B cell (primary cell): ENCODE results near the gene LIPC. TPM values are rescaled to one million over a fixed set of nuclear protein-coding genes. Genes with fewer than 3 reads are reported as not detected.

Source experiments
- ATAC-seq: fragments of 200-7000 bp; cut with Tn5 transposase; one replicate; pipeline ENCODE4 v1.10.0; 2021; ENCODE audit warnings: low read depth, mild to moderate bottlenecking, moderate number of reproducible peaks, moderate library complexity
- CTCF ChIA-PET: fragments of 350-600 bp; sonication (Branson Sonifier 250); formaldehyde crosslinking; loops from one replicate; lab custom pipeline; 2021; ENCODE audit warnings: antibody characterized with exemption, inconsistent platforms; lab: Charles Lee
- POLR2A ChIA-PET: fragments of 350-600 bp; sonication (Branson Sonifier 250); formaldehyde crosslinking; loops from one replicate; lab custom pipeline; 2021; ENCODE audit warnings: antibody characterized with exemption; lab: Charles Lee
- DNase-seq: peaks from one replicate; pipeline ENCODE4 v3.0.0; 2013
- H2AFZ ChIP-seq: 2 replicates; pipeline ENCODE4 v1.6.1; 2012; ENCODE audit warnings: mild to moderate bottlenecking, low read depth, low read length; ENCODE audit not compliant: insufficient read depth, poor library complexity, severe bottlenecking
- H3K27ac ChIP-seq, 2 donors: 1 replicate in 1 of 2; 2 replicates in 1 of 2; pipeline ENCODE4 v1.5.1; 2012 to 2013; ENCODE audit warnings: low read length in 2 of 2, mild to moderate bottlenecking in 2 of 2, moderate library complexity in 1 of 2
- H3K27me3 ChIP-seq, 4 experiments: fragments of 200-600 bp in 1 of 4; sonication (generic) in 1 of 4; replicated peaks in 1 of 4; 1 replicate in 2 of 4; 2 replicates in 2 of 4; pipeline versions ENCODE4 v1.6.1 to v1.7.0; 2013 to 2016; ENCODE audit warnings: low read length in 3 of 4, mild to moderate bottlenecking in 2 of 4, mixed read lengths in 1 of 4, moderate library complexity in 1 of 4; ENCODE audit not compliant: insufficient read depth in 4 of 4, control insufficient read depth in 3 of 4; ENCODE audit errors: control extremely low read depth in 1 of 4
- H3K36me3 ChIP-seq, 2 experiments: replicated peaks in 1 of 2; 1 replicate in 1 of 2; 2 replicates in 1 of 2; pipeline versions ENCODE4 v1.6.1 to v1.7.1; 2013; ENCODE audit warnings: low read length in 1 of 2; ENCODE audit not compliant: insufficient read depth in 2 of 2, control insufficient read depth in 1 of 2; ENCODE audit errors: control extremely low read depth in 1 of 2, extremely low read depth in 1 of 2
- H3K4me1 ChIP-seq, 2 donors: fragments of 200-600 bp in 1 of 2; sonication (generic) in 1 of 2; 1 replicate in 1 of 2; 2 replicates in 1 of 2; pipeline versions ENCODE4 v1.5.1 to v1.6.1; 2013 to 2017; ENCODE audit warnings: low read length in 2 of 2; ENCODE audit not compliant: control insufficient read depth in 2 of 2, insufficient read depth in 2 of 2
- H3K4me2 ChIP-seq: replicated peaks from 2 replicates; pipeline ENCODE3; 2012; ENCODE audit warnings: mild to moderate bottlenecking, low read depth, low read length; ENCODE audit not compliant: poor library complexity, severe bottlenecking
- H3K4me3 ChIP-seq, 5 experiments: fragments of 200-600 bp in 1 of 5; sonication (generic) in 1 of 5; 1 replicate in 3 of 5; 2 replicates in 2 of 5; pipeline versions ENCODE4 v1.5.1 to v1.7.0; 2011 to 2016; ENCODE audit warnings: low read length in 4 of 5, mild to moderate bottlenecking in 4 of 5, low read depth in 2 of 5, control low read depth in 1 of 5, moderate library complexity in 1 of 5; ENCODE audit not compliant: insufficient read depth in 1 of 5; ENCODE audit errors: control extremely low read depth in 1 of 5, extremely low read depth in 1 of 5
- H3K79me2 ChIP-seq: fragments of 200-600 bp; sonication (generic); one replicate; pipeline ENCODE4 v1.6.0; 2016; ENCODE audit warnings: low read length; ENCODE audit not compliant: control insufficient read depth, insufficient read depth
- H3K9ac ChIP-seq: fragments of 200-600 bp; sonication (generic); 2 replicates; pipeline ENCODE4 v1.6.1; 2017; ENCODE audit warnings: mild to moderate bottlenecking, low read length, moderate library complexity
- H3K9me3 ChIP-seq, 3 donors: one replicate each; pipeline versions ENCODE4 v1.6.1 to v1.7.1; 2013; ENCODE audit warnings: low read length in 2 of 3; ENCODE audit not compliant: control insufficient read depth in 2 of 3, insufficient read depth in 1 of 3; ENCODE audit errors: control extremely low read depth in 1 of 3
- H4K20me1 ChIP-seq: 2 replicates; pipeline ENCODE4 v1.6.0; 2012; ENCODE audit warnings: mild to moderate bottlenecking, low read length; ENCODE audit not compliant: insufficient read depth, control insufficient read depth, poor library complexity, severe bottlenecking
- H3K27ac Mint-ChIP-seq: one replicate; pipeline ENCODE4 v1.8.0; 2021; ENCODE audit warnings: mixed read lengths
- H3K27me3 Mint-ChIP-seq: one replicate; pipeline ENCODE4 v1.8.0; 2021; ENCODE audit warnings: mixed read lengths
- H3K4me1 Mint-ChIP-seq: one replicate; pipeline ENCODE4 v1.8.0; 2021; ENCODE audit warnings: mixed read lengths
- H3K4me3 Mint-ChIP-seq: one replicate; pipeline ENCODE4 v1.8.0; 2021; ENCODE audit warnings: mixed read lengths
- H3K9me3 Mint-ChIP-seq: one replicate; pipeline ENCODE4 v1.8.0; 2022; ENCODE audit warnings: mixed read lengths; ENCODE audit not compliant: insufficient read depth
- CTCF ChIP-seq: fragments of 200-600 bp; IDR thresholded peaks from one replicate; pipeline ENCODE4 v1.8.0; 2022; ENCODE audit warnings: antibody characterized with exemption, mild to moderate bottlenecking
- EZH2 ChIP-seq: IDR thresholded peaks from 2 replicates; pipeline ENCODE4 v1.6.1; 2012; ENCODE audit warnings: borderline replicate concordance, low read depth, mild to moderate bottlenecking, moderate library complexity, low read length; ENCODE audit not compliant: insufficient read depth, poor library complexity, severe bottlenecking
- WGBS: methylation state at CpG from one replicate; pipeline ENCODE4 v1.1.5; 2013; ENCODE audit warnings: missing lambda C conversion rate; ENCODE audit not compliant: insufficient coverage; 5-methylcytosine and 5-hydroxymethylcytosine counted together
- intact Hi-C: fragments of 100-400 bp; cut with micrococcal nuclease; formaldehyde crosslinking; loops from one replicate; pipeline ENCODE4 v1.10.0; 2022
- polyA plus RNA-seq: library from polyadenylated mRNA; depleted of rRNA; stranded (reverse); fragments of >200 nt; gene quantifications from 2 replicates; pipeline ENCODE4 v1.2.3, GENCODE V29; 2012
- total RNA-seq, 2 donors: library from RNA; stranded (reverse); fragments of 120-200 nt in 1 of 2; gene quantifications; 1 replicate in 1 of 2; 2 replicates in 1 of 2; pipeline versions ENCODE4 v1.2.3 to v1.2.4, GENCODE V29; 2013 to 2022

The LIPC gene
- total and polyA plus RNA-seq, 2 donors (not counting 1 experiment from before 2014, with no cell fraction given), result not detected

DNA sequence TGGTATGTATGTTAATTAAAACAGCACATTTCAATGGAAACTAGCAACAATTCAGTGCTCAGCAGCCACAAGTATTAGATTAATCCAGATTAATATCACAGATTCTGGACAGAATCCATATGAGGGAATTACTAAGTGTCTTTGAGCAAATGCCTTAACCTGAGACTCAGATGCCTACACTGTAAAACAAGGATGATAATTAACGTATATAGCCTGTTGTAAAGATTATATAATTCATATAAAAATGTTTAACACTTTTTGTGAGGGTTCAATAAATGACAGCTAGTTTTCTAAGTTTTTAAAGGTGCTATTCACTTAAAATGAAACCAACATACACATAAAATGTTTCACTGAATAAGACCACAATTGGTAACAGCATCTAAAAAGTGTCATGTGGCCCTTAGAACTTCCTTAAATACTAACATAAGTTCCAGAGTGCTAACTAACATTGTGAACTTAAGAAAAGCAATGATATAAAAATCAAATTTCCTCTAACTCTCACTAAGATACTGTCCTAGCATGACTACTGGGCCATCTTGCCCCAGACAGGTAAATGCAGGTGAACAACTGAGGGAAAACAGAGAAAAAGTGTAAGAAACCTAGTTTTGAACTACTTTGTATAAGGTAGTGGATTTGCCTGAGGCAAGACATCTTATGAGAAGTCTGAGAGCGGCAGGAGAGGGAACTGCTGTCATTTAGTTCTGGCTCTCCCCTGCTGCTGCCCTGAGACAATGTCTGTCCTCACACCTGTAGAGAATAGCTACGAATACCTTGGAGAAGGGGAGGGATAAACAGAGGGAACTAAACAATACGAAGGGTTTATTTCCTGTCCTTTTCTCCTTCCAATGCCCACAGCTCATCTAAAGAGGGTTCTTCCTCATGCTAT lies 166.4 kb downstream of the LIPC start:
- TF ChIP-seq CTCF, result no peak
- no peak for TF ChIP-seq EZH2
- no peak for DNase-seq
- H3K4me1 Mint-ChIP-seq, result no peaks in the 10 kb centered on the region
- Histone ChIP-seq H3K27ac (no peak overlapping the region), H2AFZ (no peak overlapping the region), H3K4me1 (no peaks in the 10 kb centered on the region), H3K79me2 (no peaks in the 10 kb centered on the region), H3K9me3 (no peaks in the 10 kb centered on the region), H3K4me2 (no peak overlapping the region), H3K36me3 (peaks cover 4 to 35% of the 10 kb centered on the region in 2 experiments), H3K27me3 (no peaks in the 10 kb centered on the region), H4K20me1 (no peaks in the 10 kb centered on the region), H3K4me3 (no peak overlapping the region), H3K9ac (no peak overlapping the region)
- H3K27me3 Mint-ChIP-seq, result no peaks in the 10 kb centered on the region
- H3K9me3 Mint-ChIP-seq, result no peaks in the 10 kb centered on the region
- ATAC-seq, result no peak
- POLR2A ChIA-PET, result no interaction called here
- intact Hi-C loops, result no loop called here
- 100% methylated on average over 2 of the region's 4 CpGs for WGBS
- H3K27ac Mint-ChIP-seq, result no peak overlapping the region
- H3K4me3 Mint-ChIP-seq, result no peak overlapping the region
- CTCF ChIA-PET, result no interaction called here

- intact Hi-C loops, result no loop called here
- Mint-ChIP-seq H3K4me3 (no peak overlapping the region), H3K27ac (no peak overlapping the region), H3K4me1 (no peaks in the 10 kb centered on the region), H3K9me3 (no peaks in the 10 kb centered on the region), H3K27me3 (no peaks in the 10 kb centered on the region)
- Histone ChIP-seq H3K27me3 (no peaks in the 10 kb centered on the region), H3K27ac (no peak overlapping the region), H3K79me2 (no peaks in the 10 kb centered on the region), H3K4me2 (no peak overlapping the region), H3K9ac (no peak overlapping the region), H3K4me1 (no peaks in the 10 kb centered on the region), H3K36me3 (peaks cover 4 to 38% of the 10 kb centered on the region in 2 experiments), H3K9me3 (no peaks in the 10 kb centered on the region), H4K20me1 (no peaks in the 10 kb centered on the region), H2AFZ (no peak overlapping the region), H3K4me3 (no peak overlapping the region)
- ATAC-seq (no peak), DNase-seq (no peak)
- ChIA-PET POLR2A (no interaction called here), CTCF (no interaction called here)
- TF ChIP-seq CTCF (no peak), EZH2 (no peak)
- no CpG with 5 or more reads among the region's 4 CpGs for WGBS
Observed at GRCh38 chr15:58598829-58599210, 167.0 kb downstream of the LIPC start.
